K562 (cell line): ENCODE results near the gene ZNF487. TPM values are rescaled to one million over a fixed set of nuclear protein-coding genes. Genes with fewer than 3 reads are reported as not detected.

Experiments
- ARID4B ChIP-seq: sonication (generic); formaldehyde crosslinking; IDR thresholded peaks from 2 replicates; pipeline ENCODE4 v1.8.0; 2022; ENCODE audit warnings: mild to moderate bottlenecking, missing genetic modification reagents
- CHAMP1 ChIP-seq: fragments of 450-650 bp; IDR thresholded peaks from 2 replicates; pipeline ENCODE4 v1.6.1; 2016; ENCODE audit warnings: mild to moderate bottlenecking
- E2F3 ChIP-seq: fragments of 250-450 bp; sonication (Bioruptor Pico); IDR thresholded peaks from 2 replicates; pipeline ENCODE4 v1.4.0; 2020; ENCODE audit warnings: mild to moderate bottlenecking
- FOXM1 ChIP-seq, 2 experiments: fragments of 450-650 bp in 1 of 2; sonication (generic) in 1 of 2; formaldehyde crosslinking in 1 of 2; IDR thresholded peaks; 2 replicates each; pipeline versions ENCODE4 v1.6.1 to v1.9.0; 2017 to 2022; ENCODE audit warnings: low read depth in 2 of 2, mild to moderate bottlenecking in 2 of 2, missing genetic modification reagents in 1 of 2, moderate library complexity in 1 of 2
- MEF2D ChIP-seq: conservative IDR thresholded peaks from 2 replicates; pipeline ENCODE4 v1.6.1; 2016; ENCODE audit warnings: low read depth, missing genetic modification characterization, missing compliant biosample characterization
- MXD1 ChIP-seq: fragments of 250-450 bp; sonication (Bioruptor Pico); IDR thresholded peaks from 2 replicates; pipeline ENCODE4 v1.8.0; 2021; ENCODE audit warnings: borderline replicate concordance, mild to moderate bottlenecking, moderate library complexity; ENCODE audit not compliant: poor library complexity, severe bottlenecking
- PHB2 ChIP-seq: fragments of 450-650 bp; IDR thresholded peaks from 2 replicates; pipeline ENCODE4 v1.6.1; 2017; ENCODE audit warnings: low read depth
- RB1 ChIP-seq: fragments of 450-650 bp; IDR thresholded peaks from 2 replicates; pipeline ENCODE4 v1.6.1; 2017; ENCODE audit warnings: low read depth, mild to moderate bottlenecking
- ZNF133 ChIP-seq: fragments of 250-450 bp; sonication (Bioruptor Pico); IDR thresholded peaks from 2 replicates; pipeline ENCODE4 v1.4.0; 2020; ENCODE audit warnings: mild to moderate bottlenecking
- ZNF263 ChIP-seq: sonication (generic); formaldehyde crosslinking; IDR thresholded peaks from 2 replicates; pipeline ENCODE4 v1.8.0; 2022; ENCODE audit warnings: mild to moderate bottlenecking, missing genetic modification reagents, borderline replicate concordance
- ZNF707 ChIP-seq: fragments of 250-450 bp; sonication (Bioruptor Pico); conservative IDR thresholded peaks from 2 replicates; pipeline ENCODE4 v1.8.0; 2022; ENCODE audit warnings: inconsistent platforms, mild to moderate bottlenecking, moderate library complexity
- polyA plus RNA-seq, 8 experiments: library from polyadenylated mRNA; depleted of rRNA in 4 of 8; stranded (reverse) in 5 of 8; unstranded in 3 of 8; fragments of >200 nt; fragmentation: Nextera tagmentation in 2 of 8; fragmentation: Illumina TruSeq in 1 of 8; extraction: Ambion mirVana in 2 of 8; extraction: Trizol in 1 of 8; gene quantifications; 2 replicates each; pipeline versions ENCODE4 v1.2.1 to v1.2.3, GENCODE V29; 2011 to 2014; ENCODE audit warnings: inconsistent platforms in 1 of 8, missing spikeins in 1 of 8
- total RNA-seq, 7 experiments: library from RNA; depleted of rRNA in 6 of 7; stranded (reverse); fragments of >200 nt in 6 of 7; fragmentation: Illumina TruSeq in 2 of 7; extraction: Trizol in 2 of 7; gene quantifications; 2 replicates each; pipeline versions ENCODE4 v1.2.1 to v1.2.3, GENCODE V29; 2011 to 2021; ENCODE audit warnings: low replicate concordance in 1 of 7
- TF ChIP-seq, protein P1 (sequence below): fragments of 450-650 bp; conservative IDR thresholded peaks from 2 replicates; pipeline ENCODE4 v1.6.1; 2016; ENCODE audit warnings: missing genetic modification characterization, low read depth, mild to moderate bottlenecking, control low read depth, missing compliant biosample characterization

Gene ZNF487
- total and polyA plus RNA-seq, 9 of the 15 experiments (the other 6 are each of a cell fraction or from before 2014, with no cell fraction given): 1.9 to 6.5 (median 4.2) TPM

DNA sequence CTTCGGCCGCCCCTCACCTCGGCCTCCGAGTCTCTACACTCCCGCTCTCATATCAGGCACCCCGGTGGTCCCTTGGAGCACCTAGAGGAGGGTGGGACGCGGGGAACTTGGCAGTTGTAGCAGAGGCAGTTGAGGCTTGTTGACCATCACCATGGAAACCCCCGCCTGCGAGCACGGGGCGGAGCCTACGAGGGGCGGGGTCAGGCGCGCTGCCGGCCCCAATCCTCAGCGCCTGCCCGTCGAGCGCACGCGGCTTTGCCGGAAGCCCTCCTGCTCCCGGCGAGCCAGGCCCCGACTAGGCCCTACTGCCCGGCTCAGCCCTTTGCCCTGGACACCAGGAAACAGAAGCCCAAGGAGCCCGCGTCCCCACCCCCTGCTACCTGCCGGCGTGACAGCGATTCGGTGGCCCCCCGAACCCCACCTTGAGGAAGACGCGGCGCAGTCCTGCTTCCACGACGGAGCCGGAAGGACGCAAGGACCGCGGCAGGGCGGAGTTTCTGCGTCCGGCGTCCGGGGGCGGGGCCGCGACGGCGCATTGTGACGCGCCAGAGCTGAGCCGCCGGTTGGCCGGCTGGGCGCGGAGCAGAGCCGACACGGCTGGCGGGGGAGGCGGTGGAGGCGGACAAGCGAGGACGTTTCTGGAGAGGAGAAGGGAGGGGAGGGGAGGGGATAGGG, 28.1 kb upstream of the ZNF487 start, which contains the start of gene HNRNPF (continued):
- TF ChIP-seq CHAMP1 (no peak), PHB2 (no peak), ARID4B (CRISPR knock-in tag) (peak; percentile 67), E2F3 (CRISPR knock-in tag) (peak; percentile 94), MXD1 (CRISPR knock-in tag) (peak; percentile 27), ZNF707 (CRISPR knock-in tag) (no peak), FOXM1 (IDR thresholded peaks at IDR 0.05; ENCODE audit: low read depth) (no peak), FOXM1 (CRISPR knock-in tag; IDR thresholded peaks at IDR 0.05; ENCODE audit: low read depth) (peak; percentile 63; the same call in 1 of the 2 replicates), ZNF133 (CRISPR knock-in tag) (no peak), RB1 (peak; percentile 78), MEF2D (tag) (0 out of 2 replicates have a peak, but pooled peaks have one; percentile 15), ZNF263 (CRISPR knock-in tag) (no peak)
- TF ChIP-seq, protein P1, sequence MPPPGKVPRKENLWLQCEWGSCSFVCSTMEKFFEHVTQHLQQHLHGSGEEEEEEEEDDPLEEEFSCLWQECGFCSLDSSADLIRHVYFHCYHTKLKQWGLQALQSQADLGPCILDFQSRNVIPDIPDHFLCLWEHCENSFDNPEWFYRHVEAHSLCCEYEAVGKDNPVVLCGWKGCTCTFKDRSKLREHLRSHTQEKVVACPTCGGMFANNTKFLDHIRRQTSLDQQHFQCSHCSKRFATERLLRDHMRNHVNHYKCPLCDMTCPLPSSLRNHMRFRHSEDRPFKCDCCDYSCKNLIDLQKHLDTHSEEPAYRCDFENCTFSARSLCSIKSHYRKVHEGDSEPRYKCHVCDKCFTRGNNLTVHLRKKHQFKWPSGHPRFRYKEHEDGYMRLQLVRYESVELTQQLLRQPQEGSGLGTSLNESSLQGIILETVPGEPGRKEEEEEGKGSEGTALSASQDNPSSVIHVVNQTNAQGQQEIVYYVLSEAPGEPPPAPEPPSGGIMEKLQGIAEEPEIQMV (tag): no peak
- TF ChIP-seq, all 486 proteins: peak for 180
